Panc1 (cell line): ENCODE results near the gene PLCB1.

Experiments
- POLR2AphosphoS5 ChIP-seq: IDR thresholded peaks from 2 replicates; pipeline ENCODE4 v1.6.1; 2012; ENCODE audit warnings: mild to moderate bottlenecking, low read depth, low read length, moderate library complexity
- REST ChIP-seq, 2 experiments: IDR thresholded peaks; 2 replicates each; pipeline ENCODE4 v1.6.1; 2011 to 2012; ENCODE audit warnings: low read depth in 2 of 2, control low read depth in 1 of 2, low read length in 1 of 2, mild to moderate bottlenecking in 1 of 2, moderate library complexity in 1 of 2; ENCODE audit not compliant: insufficient read depth in 1 of 2
- TCF7L2 ChIP-seq: IDR thresholded peaks from 2 replicates; pipeline ENCODE4 v1.6.1; 2011; ENCODE audit warnings: mild to moderate bottlenecking, low read depth, low read length, inconsistent platforms
- TF ChIP-seq, protein P1 (sequence below): fragments of 450-650 bp; IDR thresholded peaks from 2 replicates; pipeline ENCODE4 v1.5.1; 2017; ENCODE audit warnings: mild to moderate bottlenecking

- TF ChIP-seq, protein P1, sequence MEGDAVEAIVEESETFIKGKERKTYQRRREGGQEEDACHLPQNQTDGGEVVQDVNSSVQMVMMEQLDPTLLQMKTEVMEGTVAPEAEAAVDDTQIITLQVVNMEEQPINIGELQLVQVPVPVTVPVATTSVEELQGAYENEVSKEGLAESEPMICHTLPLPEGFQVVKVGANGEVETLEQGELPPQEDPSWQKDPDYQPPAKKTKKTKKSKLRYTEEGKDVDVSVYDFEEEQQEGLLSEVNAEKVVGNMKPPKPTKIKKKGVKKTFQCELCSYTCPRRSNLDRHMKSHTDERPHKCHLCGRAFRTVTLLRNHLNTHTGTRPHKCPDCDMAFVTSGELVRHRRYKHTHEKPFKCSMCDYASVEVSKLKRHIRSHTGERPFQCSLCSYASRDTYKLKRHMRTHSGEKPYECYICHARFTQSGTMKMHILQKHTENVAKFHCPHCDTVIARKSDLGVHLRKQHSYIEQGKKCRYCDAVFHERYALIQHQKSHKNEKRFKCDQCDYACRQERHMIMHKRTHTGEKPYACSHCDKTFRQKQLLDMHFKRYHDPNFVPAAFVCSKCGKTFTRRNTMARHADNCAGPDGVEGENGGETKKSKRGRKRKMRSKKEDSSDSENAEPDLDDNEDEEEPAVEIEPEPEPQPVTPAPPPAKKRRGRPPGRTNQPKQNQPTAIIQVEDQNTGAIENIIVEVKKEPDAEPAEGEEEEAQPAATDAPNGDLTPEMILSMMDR = no peak
- TF ChIP-seq REST (IDR thresholded peaks at IDR 0.05; ENCODE audit: insufficient read depth in 1 of 2, low read depth in 2 of 2, low read length in 1 of 2) (no peak), POLR2AphosphoS5 (no peak), TCF7L2 (no peak)
Measured at GRCh38 chr20:8287340-8287739, 155.3 kb downstream of the PLCB1 start.
